Measurements from ENCODE around the gene EIF3L.

Gene EIF3L

DNA sequence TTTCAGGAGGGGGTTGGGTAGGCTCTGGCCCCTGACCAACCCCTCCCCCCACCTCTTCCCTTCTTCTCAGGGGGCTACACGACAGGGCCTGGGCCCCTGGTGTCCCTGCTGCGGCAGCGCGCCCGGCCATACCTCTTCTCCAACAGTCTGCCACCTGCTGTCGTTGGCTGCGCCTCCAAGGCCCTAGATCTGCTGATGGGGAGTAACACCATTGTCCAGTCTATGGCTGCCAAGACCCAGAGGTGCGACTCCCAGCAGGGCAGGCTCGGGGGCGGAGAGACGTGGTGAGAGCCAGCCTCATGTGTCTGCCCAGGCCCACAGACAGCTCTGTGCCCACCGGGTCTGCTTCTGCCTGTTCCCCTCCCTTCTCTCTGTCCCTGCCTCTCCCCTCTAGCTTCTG lies 33.6 kb upstream of the EIF3L start:
- peaks cover 17% of the 10 kb centered on the region in 2 experiments for H3K4me1 ChIP-seq (ENCODE audit: control insufficient read depth in 1 of 2, insufficient read depth in 1 of 2, low read depth in 1 of 2, low read length in 1 of 2)
- H3K27ac ChIP-seq, result no peak overlapping the region
- no peaks in the 10 kb centered on the region for H3K9me3 ChIP-seq
- H3K36me3 ChIP-seq, result no peaks in the 10 kb centered on the region
- TF ChIP-seq CTCF (IDR thresholded peaks at IDR 0.05), result no peak
- no peak overlapping the region for H3K4me3 ChIP-seq (ENCODE audit: low read depth in 1 of 2, low read length in 1 of 2)
- peaks cover 31% of the 10 kb centered on the region for H3K27me3 ChIP-seq

DNA sequence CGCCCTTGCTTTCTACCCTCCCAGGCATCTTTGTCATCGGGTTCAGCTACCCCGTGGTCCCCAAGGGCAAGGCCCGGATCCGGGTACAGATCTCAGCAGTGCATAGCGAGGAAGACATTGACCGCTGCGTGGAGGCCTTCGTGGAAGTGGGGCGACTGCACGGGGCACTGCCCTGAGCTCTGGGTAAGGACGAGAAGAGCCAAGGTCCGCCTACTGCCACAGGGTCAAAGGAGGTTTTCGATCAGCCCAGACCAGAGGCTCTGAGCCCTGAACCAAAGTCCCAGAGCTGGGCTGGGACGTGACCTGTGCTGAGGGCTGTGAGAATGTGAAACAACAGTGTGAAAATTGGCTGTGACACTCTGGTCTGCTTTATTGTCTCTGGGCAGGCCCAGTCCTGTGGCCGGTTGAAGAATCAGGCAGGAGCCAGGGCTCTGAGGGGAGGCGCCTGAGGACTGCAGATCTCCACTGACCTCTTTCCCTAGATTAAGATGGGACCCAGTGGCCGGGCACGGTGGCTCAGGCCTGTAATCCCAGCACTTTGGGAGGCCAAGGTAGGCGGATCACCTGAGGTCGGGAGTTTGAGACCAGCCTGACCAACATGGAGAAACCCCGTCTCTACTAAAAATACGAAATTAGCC lies 32.6 kb upstream of the EIF3L start:
- Histone ChIP-seq H3K9me3 (no peaks in the 10 kb centered on the region), H3K27ac (no peak overlapping the region), H3K4me3 (ENCODE audit: low read depth in 1 of 2, low read length in 1 of 2) (no peak overlapping the region), H3K27me3 (peaks cover 37% of the 10 kb centered on the region), H3K4me1 (ENCODE audit: control insufficient read depth in 1 of 2, insufficient read depth in 1 of 2, low read depth in 1 of 2, low read length in 1 of 2) (peaks cover 17% of the 10 kb centered on the region in 2 experiments), H3K36me3 (no peaks in the 10 kb centered on the region)
- TF ChIP-seq CTCF (IDR thresholded peaks at IDR 0.05), result no peak

DNA sequence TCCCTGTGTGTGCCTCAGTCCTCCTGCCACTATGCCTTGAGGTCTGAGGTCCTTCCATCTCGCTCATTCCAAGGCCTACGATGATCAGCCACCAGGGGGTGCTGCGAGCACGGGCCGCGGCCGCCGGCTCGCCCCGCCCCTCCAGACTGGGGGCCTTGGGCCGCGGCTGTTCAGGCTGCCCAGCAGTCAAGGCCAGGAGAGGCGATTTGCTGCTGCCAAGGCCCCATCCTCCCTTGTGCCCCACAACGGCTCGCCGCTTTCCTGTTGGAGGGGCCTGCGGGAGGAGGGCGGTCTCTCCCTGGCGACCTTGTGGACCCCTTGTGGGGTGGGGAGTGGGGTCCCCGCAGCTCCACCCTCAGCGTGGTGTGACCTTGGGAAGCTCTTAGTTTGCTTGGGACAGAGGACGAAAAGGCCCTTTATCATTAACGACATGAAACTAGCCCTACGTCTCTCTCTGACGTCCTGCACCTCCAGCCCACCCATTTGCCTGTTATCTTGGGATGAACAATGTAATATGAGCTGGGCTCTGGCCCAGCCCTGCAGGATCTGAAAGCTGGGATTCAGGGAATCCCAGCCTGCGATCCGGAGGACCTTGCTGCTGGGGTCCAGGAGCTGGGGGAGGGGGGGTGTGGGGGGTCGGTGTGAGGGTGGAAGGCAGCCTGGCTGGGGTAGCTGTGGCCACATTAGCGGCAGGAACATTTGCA lies 31.4 kb upstream of the EIF3L start:
- peak; percentile 84 for TF ChIP-seq CTCF (IDR thresholded peaks at IDR 0.05)
- no peak overlapping the region for H3K27ac ChIP-seq
- H3K4me1 ChIP-seq (ENCODE audit: control insufficient read depth in 1 of 2, insufficient read depth in 1 of 2, low read depth in 1 of 2, low read length in 1 of 2), result peaks cover 17% of the 10 kb centered on the region in 2 experiments
- H3K9me3 ChIP-seq, result no peaks in the 10 kb centered on the region
- peaks cover 47% of the 10 kb centered on the region for H3K27me3 ChIP-seq
- peak overlapping the region; percentile 23 to 59 for H3K4me3 ChIP-seq (ENCODE audit: low read depth in 1 of 2, low read length in 1 of 2)
- H3K36me3 ChIP-seq, result no peaks in the 10 kb centered on the region

DNA sequence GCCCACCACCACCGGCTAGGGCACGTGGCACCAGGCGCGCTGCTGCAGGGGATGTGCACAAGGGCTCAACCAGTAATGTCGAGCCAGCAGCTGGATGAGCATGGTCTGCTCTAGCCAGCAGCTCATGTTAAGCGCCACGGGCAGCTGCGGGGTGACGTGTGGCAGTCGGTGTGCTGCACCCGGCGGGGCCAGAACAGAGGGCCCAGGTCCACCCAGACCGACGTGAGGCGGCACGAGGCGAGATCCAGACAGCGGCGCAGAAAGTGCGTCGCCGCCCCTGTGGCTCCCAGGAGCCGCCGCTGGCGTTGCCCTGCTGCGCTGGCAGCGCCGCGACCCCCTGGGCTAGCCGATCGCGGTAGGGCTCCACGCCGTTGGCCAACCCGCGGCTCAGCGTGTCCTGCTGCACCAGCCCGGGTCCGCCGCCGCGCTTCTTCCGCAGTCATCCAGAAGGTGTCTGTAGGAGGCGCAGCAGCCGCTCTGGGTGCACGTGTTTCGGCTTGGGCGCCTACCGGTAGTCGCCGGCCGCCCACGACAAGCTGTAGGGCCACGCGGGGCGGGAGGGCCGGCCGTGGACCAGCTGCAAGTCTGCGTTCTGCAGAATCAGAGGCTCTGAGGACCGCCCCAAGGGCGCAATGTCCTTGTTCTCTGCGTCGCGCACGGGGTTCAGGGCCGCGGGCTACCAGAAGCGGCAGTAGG lies 30.7 kb upstream of the EIF3L start:
- H3K4me1 ChIP-seq (ENCODE audit: control insufficient read depth in 1 of 2, insufficient read depth in 1 of 2, low read depth in 1 of 2, low read length in 1 of 2), result peaks cover 17% of the 10 kb centered on the region in 2 experiments
- H3K9me3 ChIP-seq, result no peaks in the 10 kb centered on the region
- H3K36me3 ChIP-seq, result no peaks in the 10 kb centered on the region
- H3K4me3 ChIP-seq (ENCODE audit: low read depth in 1 of 2, low read length in 1 of 2), result peak overlapping the region; percentile 15 to 59
- H3K27me3 ChIP-seq, result peaks cover 54% of the 10 kb centered on the region
- peak; percentile 26 for TF ChIP-seq CTCF (IDR thresholded peaks at IDR 0.05)
- H3K27ac ChIP-seq, result no peak overlapping the region

GRCh38 chr22:37819105-37819433 lies 30.1 kb upstream of the EIF3L start:
- Histone ChIP-seq H3K36me3 (no peaks in the 10 kb centered on the region), H3K9me3 (no peaks in the 10 kb centered on the region), H3K4me3 (ENCODE audit: low read depth in 1 of 2, low read length in 1 of 2) (peak overlapping the region in 1 of 2 experiments; percentile 59), H3K27ac (no peak overlapping the region), H3K27me3 (peaks cover 59% of the 10 kb centered on the region), H3K4me1 (ENCODE audit: control insufficient read depth in 1 of 2, insufficient read depth in 1 of 2, low read depth in 1 of 2, low read length in 1 of 2) (peaks cover 17 to 18% of the 10 kb centered on the region in 2 experiments)
- no peak for TF ChIP-seq CTCF (IDR thresholded peaks at IDR 0.05)

Data from neutrophil (primary cell).